Measurements from ENCODE around the gene SMCR8.
"Not testable (repeated sequence)": the region's sequence is repeated elsewhere in the genome, so short reads cannot be mapped to it uniquely, and the experiment has no call there.

The SMCR8 gene

DNA sequence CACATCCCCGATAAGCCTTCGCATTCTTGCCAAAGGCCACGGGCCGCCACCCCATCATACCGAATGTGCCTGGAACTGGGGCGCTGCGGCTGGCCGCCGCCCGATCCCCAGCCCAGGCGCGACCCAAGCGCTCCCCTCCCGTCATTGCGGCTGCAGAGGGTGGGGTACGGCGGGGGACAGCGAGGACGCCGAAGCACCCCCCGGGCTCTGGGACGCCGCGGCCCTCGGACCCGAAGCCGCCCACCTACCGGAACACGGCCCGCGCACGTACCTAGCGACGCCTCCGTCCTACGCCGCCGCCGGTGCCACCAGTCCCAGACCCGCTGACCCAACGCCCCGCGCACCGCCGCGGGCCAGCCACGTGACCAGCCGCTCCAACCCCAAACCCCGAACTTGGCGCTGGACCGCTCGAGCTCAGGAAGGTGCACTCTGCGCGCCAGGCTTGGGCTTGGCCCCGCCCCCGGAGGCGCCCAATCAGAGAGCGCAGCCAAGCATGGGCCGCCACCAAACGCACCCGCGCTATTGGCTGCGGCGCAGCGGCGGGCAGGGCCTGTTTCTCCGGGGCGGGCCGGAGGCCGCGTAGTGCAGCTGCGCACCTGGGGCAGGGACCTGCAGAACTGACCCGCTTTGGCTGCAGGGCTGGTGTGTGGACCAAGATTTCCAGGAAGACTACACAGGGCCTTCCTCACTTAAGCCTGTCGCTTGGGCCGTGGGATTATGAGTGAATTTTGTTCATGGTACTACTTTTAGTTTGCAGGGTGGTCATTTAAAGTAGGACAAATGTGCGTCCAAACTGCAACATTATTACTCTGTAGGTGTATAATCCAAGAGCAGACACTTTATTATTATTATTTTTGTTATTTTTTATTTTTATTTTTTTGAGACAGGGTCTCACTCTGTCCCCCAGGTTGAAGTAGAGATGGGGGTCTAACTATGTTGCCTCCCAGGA is 48.3 kb downstream of the SMCR8 start, which contains the start of gene SHMT1:
TSS of gene SHMT1 (minus strand) at position 450 of the 949 bp plus-strand sequence. CDS start 7,569 bp downstream, outside the sequence.
- DNase-seq = no peak

DNA sequence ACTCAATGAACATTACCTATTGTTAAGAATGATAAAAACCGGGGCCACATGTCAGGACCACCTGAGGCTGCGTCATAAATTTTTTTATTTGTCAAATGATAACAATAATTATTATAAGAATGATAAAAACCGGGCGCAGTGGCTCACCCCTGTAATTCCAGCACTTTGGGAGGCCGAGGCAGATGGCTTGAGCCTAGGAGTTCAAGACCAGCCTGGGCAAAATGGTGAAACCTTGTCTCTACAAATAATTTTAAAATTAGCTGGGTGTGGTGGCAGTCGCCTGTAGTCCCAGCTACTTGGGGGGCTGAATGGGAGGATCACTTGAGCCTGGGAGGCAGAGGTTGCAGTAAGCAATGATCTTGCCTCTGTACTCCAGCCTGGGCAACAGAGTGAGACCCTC is 49.1 kb downstream of the SMCR8 start:
- DNase-seq = no peak

DNA sequence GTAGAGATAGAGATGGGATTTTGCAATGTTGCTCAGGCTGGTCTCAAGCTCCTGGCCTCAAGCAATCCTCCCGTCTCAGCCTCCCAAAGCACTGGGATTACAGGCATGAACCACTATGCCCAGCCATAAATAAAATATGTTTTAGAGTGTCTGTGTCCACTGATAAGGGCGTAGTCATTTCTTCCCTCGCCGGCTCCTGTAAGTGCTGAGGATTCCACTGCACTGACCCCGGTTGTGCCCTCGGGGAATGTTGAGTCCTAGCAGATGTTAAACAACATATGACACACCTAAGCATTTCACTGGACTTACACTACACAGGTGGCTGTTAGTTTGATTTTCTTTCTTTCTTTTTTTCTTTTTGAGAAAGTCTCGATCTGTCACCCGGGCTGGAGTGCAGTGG is 53.9 kb downstream of the SMCR8 start:
- no peak for DNase-seq

DNA sequence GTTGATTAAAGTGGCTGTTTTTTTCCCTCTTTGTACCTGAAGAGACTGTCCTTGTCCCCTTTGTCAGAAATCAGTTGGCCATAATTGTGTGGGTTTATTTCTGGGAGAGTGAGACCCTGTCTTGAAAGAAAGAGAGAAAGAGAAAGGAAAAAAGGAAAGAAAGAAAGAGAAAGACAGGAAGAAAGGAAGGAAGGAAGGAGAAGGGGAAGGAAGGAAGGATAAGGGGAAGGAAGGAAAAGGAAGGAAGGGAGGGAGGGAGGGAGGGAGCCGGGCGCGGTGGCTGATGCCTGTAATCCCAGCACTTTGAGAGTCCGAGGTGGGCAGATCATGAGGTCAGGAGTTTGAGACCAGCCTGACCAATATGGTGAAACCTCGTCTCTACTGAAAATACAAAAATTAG is 55.7 kb downstream of the SMCR8 start:
- no peak for DNase-seq

DNA sequence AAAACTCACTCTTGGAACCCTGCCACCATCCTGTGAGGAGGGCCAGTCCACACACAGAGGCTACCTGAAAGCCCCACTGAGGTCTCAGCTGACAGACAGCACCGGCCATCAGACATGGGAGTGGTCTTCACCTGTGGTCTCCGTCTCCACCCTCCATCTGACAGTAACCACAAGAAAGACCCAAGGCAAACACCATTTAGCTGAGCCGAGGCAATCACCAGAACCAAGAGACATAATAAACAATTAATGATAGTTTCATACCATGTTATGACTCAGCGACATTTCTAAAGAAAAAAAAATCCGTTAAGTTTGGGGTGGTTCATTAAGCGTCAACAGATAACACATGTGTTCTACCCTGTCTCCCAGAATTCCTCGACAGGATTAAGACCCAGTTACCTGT is 56.4 kb downstream of the SMCR8 start:
- DNase-seq = no peak

DNA sequence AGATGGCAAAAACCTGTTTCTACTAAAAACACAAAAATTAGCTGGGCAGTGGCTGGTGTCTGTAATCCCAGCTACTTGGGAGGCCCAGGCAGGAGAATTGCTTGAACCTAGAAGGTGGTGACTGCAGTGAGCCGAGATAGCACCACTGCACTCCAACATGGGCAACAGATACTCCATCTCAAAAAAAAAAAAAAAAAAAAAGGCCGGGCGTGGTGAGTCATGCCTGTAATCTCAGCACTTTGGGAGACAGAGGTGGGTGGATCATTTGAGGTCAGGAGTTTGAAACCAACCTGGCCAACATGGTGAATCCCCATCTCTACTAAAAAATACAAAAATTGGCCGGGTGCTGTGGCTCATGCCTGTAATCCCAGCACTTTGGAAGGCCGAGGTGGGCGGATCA is 58.1 kb downstream of the SMCR8 start:
- not testable (repeated sequence) for DNase-seq

DNA sequence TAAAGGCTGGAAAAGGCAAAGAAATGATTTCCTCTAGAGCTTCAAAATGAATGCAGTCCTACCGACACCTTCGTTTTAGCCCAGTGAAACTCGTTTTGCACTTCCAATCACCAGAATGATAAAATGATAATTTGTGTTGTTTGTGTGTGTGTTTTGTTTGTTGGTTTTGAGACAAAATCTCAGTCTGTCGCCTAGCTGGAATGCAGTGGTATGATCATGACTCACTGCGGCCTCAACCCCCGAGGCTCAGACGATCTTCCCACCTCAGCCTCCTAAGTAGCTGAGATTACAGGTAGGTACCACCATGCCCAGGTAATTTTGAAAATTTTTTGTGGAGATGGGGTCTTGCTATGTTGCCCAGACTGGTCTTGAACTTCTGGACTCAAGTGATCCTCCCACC is 59.1 kb downstream of the SMCR8 start:
- no peak for DNase-seq

Data from SIG-M5 (cell line).